NOMO-1 treated with dmso at 0.1 percent for 144 hours (cell line): Measurements from ENCODE around the gene FAR2.
"Not testable (repeated sequence)": the region's sequence is repeated elsewhere in the genome, so short reads cannot be mapped to it uniquely, and the experiment has no call there.

Experiments used
- DNase-seq: peaks from one replicate; lab custom pipeline; 2025; ENCODE audit not compliant: unreplicated experiment; lab: John Stamatoyannopoulos, UW

FAR2 gene

DNA sequence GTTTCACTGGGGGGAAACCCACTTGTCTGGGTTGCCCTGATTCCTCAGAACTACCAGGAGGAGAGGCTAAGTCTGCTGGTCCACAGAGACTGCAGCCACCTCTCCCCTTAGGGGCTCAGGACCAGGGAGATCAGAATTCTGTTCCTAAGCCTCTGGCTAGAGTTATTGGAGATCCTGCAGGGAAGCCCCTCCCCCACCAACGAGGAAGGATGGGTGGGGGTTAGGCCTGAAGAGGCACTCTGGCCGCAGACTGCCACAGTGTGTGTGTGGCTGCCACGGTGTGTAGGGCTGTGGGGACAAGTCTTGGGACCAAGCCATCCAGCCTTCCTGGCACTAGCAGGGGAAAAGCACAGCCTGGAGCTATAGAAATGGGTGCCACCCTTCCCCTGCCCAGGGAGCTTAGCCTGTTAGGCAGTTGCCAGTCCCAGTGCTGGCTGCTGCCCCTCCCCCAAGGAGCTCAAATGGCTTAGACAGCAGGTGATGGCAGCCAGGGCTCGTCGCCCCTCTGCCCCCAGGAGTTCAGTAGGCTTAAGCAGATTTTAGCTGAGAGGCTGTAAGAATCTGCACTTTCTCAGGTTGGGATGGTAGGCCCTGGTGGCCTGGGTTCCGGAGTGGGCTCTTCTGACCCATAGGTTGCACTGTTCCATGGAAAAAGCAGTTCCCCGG is 124.2 kb downstream of the FAR2 start:
- no peak for DNase-seq

DNA sequence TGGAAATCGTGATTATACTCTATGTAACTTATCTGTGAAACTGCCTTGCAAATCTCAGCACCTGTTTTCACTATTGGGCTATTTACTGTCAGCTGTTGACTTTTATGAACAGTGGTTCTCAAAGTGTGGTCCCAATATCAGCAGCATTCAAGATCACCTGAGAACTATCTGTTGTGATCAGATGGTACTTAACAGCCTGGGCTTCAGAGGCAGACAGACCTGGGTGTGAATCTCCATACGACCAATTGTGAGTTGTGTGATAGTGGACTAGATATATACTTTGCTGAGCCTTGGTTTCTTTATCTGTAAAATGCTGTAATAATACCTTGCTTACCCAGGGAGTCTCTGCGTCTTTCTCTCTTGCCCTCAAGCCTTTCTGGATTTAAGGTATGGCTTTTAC is 126.8 kb downstream of the FAR2 start:
- no peak for DNase-seq

DNA sequence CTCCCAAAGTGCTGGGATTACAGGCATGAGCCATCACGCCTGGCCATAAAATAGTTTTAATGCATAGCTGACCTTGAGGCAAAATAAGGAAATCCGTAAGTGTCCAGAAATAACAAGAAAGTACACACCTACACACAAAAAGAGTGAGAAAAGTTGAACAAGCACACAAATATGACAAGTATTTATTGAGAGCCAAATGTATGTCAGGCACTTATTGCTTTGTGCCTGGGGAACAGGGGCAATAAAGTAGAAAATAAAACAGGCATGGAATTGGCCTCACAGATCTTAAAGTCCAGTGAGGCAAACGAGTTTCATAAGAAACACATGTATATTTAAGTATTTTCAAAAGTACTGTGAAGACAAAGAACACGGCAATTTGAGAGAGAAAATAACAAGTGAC is 128.2 kb downstream of the FAR2 start:
- no peak for DNase-seq

DNA sequence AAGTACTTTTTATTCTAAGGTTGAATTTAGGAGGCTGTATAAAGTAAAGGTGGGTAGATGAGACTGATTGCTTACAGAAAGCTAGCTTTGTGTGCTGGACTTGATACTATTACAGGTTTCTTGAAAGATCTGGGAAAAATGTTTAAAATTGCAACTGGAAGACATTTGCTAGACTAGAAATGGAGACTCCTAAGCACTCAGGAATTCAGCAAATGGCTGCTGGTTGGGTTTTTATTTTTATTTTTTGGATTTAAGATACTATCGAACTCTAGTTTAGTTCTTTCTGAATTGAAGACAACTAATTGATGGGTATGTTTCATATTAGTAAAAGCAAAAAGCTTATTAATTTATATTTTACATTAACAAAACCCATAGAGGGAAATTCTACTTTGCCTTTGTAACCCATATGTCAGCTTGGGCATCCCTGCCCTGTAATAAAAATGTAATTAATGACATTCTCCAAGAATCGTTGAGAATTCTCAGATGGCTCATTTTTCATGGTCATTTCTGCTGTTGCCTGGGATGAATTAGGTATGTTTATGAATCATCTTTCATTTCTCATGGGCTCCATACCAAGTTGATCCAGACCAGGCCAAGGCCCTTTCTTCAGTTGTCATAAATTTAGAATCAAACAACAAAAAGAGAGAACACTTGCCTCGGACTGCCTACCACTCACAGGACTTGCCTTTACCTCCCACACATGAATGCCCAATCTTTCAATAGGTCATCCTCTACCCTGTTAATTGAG is 129.8 kb downstream of the FAR2 start:
- DNase-seq: no peak

DNA sequence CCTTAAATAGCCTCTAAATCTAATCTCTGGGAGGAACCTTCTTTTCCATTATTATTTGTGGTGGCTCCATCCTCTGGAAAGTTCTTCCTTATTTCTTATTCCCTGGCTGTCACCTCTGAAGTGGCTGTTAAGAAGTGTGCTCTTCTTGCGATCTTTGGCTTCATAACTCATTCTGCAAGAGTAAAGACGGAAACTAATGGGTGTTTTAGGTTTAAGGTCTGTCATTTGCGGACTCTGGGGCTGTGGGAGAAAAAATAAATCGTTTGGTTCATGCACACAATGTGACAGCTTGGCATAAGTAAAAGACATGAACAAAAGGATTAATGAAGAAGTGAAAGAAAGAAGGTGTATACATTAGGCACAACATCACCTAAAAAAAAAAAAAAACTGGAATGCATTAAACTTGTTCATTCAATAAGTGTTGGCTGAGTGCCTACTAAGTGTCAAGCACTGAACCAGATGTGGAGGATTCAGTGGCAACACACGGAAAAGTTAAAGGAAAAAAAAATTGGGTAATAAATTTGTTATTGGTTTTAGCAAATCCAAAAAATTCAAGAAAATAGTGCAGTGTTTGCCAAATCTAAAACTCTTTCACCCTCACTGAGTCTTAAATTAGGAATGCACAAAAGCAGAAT is 132.4 kb downstream of the FAR2 start:
- no peak for DNase-seq

DNA sequence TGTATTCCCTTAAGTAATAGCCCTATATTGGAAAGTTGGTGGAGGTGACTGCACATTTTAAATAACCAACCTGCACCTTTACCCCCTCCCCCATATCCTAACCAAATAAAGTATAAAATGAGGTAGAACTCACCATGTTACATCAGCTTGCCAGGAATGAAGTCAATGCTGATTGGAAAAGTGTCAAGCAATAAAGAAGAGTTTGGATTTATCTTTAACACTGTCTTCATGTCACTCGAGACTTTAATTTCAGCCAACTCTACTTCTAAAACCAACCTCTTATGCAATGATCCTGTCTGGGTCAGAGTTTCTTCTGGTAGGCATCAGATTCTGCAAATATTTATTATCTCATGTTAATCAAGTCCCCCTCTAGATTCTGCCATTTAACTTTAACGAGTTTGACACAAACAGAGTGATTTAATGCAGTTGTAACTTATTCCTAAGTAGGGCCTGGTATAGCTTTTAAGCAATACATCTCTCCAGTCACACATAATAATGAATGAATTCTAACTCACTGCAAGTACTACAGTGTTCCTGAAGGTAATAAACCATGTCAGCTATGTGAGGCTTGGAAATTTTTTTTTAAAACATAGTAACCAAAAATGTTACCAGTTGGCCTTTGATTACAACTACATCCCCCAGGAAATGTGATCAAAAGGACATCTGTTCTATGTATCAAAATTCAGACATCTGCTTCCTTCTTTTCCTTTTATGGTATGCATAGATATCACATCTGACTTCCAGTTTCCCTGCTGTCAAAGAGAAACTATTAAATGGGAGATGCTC is 133.1 kb downstream of the FAR2 start:
- no peak for DNase-seq

DNA sequence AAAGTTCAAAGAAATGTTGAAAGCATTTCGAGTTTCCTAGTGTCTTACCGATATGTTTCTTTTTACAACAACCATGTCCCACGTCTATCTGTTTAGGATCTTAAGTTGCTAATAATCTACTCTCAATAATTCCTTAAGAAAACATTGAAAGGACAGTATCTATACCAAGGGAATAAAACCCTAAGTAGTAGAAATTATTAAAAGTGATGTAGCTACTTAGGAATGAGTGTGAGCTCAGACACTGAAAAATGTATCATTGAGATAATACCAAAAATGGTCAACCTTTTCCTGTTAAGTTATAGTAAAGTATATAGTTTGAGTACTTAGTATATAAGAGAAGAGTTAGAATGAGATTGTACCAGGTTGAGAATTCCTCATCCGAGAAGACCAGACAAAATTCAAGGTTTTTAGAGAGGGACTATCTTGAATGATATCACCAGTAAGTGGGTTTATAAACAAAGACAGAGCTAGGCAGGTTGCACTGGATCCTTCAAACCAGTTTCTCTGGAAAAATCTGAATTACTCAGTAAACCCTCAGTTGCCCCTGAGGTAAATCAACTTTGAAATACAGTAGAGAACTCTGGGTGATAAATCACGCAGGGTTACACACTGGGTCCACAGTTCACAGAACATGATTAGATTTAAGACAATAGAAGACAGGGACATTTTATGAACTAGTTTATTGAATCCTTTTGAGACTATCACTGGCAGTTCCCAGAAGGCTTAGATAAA is 135.1 kb downstream of the FAR2 start:
- DNase-seq: no peak

DNA sequence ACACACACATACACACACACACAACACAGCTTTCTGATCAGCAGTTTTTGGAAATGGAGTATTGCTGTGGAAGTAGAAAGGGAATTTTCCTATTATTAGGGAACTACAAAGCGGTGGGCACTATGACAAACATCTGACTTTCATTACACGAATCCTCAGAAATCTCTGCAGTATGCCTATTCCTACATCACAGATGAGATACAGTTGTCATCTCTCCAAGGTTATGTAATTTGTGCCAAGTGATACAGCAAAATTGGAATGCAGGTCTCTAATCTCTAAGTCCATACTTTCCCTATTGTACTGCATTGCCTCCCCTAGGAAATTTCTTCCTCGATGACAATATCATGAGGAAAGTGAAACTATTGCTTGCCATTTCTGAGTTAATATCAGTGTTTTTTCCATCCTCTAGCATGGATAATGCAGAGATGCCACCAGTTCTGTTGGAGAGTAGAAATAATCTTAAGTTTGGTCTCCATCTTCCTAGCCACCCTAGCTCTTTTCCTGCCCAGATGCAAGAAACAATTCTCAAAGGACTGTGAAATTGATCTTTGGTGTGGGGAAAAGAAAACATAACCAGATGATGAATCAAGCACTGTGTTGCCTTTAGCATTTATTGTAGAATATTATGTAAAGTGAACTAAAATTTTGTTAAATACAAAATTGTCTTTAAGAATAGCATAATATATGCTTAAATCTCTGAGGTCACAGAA is 137.2 kb downstream of the FAR2 start:
- no peak for DNase-seq

DNA sequence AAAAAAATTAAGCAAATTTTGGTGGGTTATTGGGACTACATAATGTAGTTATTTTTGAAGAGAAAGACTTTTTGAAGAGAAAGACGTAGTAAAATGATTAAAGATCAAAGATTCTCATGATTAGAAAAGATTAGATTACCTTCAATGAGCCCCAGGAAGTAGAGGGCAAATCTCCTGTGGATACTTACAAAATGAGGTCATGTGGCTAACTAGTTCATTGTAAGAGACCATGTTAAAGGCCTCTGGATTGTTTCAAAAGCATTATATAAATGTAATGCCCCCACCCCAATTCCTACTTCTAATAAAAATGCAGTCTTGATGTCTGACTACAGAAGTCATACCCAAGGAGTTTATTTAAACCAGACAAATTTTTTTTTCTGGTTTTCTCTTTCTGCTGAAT is 138.5 kb downstream of the FAR2 start:
- DNase-seq: no peak

DNA sequence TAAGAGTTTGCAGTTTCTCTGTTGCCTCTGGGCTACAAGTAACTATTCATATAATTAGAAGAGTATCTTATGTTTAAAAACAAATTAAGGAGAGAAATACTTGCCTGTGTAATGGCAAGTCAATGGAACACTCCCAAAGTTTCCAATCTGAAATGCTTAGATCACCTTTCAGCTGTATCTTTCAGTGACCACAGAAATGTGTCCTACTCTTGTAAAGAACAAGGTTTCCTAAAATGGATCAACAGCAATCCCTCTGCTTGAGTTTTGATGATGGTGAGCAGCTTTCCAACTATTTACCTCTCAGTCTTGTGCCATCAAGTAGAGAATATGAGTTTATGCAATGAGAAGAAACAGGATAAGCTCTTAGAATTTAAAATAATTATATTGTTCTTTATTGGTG is 139.0 kb downstream of the FAR2 start:
- no peak for DNase-seq

DNA sequence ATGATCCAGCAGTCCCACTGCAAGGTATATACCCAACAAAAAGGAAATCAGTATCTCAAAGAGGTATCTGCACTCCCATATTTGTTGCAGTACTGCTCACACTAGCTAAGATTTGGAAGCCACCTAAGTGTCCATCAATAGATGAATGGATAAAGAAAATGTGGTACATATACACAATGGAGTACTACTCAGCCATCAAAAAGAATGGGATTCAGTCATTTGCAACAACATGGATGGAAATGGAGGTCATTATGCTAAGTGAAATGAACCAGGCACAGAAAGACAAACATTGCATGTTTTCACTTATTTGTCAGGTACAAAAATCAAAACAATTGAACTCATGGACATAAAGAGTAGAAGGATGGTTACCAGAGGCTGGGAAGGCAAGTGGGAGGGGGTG is 141.4 kb downstream of the FAR2 start:
- not testable (repeated sequence) for DNase-seq

DNA sequence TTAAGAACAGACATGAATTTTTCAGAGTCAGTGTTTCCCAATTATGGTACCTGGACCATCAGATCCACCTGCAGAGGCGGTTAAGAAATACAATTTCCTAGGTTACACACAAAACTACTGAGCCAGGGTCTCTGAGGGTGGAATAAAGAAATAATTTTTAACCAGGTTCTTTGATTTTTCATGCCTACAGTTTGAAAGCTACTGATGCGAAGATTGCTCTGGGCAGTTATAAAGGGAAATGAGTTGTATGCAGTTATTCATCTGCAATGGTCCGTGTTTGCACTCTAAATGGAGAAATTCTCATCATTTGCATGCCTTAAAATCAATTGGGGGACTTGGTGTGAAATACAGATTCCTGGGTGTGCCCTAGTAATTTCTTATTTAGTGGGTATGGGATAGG is 142.1 kb downstream of the FAR2 start:
- DNase-seq: no peak

DNA sequence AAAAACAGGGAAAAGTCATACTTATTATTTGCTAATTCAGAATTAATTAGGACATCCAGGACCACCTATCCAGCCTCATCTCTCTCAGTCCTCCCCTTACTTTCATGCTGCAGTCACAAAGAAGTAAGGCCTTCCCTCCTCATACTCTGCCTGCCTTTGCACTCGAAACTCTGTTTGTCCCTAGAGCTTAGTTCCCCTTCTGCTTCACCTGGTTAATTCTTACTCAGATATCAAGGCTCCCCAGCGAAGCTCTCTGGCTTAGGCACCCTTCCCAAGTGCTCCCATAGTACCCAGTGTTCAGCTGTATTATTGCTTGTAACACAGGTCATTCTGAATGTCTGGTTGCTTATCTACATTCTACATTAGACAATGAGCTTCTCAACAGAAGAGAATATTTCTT is 150.6 kb downstream of the FAR2 start:
- DNase-seq: no peak

DNA sequence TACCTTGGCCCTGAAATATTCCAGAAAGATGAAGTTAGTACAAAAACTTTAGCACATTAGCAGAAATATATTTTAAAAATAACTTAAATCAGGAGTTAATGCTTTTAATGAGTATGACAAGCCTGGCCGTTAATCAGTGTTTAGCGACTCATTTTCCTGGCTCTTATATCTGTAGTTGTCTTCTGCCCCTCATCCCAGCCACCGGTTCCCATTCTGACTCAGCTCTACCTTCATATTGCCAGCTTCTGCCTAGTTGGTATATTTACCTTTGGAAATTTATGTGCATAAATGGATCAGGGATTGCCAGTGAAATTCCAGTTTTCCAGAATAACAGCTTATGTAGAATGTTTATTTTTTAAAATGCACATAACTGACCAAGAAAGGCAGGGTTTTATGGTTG is 152.0 kb downstream of the FAR2 start:
- DNase-seq: no peak

DNA sequence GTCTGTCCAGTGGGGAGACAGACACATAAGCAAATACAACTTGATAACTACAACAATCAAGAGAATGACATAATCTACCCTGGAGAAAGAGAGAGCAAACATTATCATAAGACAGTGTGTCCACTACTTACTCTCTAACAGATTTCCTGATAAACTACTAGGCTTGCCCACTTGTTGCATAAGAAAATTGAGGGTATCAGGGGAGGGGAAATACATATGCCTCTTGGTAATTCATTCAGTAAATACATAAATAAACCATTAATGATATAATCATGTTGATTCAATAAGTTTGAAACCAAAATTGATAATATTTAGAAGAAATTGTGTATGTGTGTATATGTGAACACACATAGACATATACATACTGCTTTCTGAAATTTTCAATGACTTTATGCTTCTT is 155.3 kb downstream of the FAR2 start:
- DNase-seq: no peak

DNA sequence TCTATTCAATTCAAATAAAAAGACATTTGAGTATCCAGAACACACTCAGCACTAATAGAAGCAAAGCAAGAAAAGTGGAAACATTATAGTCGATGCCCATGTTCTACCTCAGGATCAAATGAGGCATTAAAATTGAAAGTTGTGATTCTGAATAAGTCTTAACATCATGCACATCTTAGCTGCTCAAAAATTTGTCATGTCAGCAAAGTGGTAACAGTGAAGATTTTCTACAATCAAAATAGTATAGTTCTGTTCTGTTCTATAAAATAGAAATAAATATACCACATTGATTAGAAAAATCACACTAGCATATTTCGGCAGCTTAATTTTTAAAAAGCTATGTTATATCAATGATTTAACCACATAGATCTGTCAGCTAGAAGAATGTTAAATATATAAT is 157.2 kb downstream of the FAR2 start:
- DNase-seq: no peak

DNA sequence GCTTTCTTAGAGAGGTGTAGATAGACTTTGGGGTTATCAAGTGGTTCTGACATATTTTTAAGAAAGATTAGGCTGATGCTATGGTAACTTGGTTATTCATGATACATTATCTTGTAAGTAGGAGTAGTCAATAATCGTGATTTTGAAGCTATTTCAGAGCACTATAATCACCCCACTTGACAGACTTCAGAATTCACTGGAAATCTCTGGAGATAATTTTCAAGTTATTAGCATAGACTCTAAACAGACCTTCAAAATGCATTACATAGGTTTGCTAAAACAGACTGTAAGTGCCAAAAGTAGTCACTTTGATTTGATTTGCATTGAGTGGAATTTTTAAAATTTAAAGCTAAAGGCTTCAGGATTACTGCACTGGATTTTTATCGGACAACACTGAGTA is 157.6 kb downstream of the FAR2 start:
- no peak for DNase-seq

DNA sequence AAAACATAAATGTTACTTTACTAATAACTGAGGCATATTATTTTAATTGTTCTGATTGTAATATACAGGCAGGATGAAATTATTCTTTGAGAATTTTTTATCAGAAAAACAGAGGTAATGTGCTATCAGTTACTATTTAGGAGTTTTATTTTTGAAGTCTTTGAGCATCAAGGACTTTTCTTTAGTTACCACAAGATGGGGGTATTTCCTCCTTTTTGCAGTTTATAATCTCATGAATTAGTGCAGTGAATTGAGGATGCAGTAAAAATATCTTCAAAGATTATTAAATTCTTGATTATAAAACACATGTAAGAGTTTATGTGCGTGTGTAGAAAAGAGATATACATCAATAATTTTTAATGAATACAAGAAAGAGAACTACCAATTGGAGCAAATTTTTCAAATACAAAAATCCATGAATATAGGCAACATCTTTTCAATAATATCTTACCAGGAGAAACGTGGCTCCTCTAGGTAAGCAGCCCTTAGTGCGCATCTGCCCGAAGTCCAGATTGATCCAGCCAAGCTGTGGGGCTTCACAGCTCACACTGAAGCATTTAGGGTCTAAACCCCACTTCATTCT is 160.3 kb downstream of the FAR2 start:
- DNase-seq: no peak

DNA sequence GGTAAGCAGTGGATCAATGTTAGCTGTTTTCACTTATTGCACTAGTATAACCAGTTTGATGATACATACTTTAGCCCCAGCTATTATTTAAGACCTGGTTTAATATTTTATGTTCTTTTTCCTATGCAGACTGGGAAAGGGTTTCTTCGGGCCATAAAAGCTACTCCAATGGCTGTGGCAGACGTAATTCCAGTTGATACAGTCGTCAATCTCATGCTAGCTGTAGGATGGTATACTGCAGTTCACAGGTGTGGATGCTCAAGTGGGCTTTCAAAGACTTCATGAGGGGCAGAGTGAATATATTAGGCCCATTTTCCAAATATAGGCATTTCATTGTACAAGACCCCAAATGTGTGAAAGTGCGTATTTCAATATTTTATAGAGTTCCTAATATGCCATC is 161.8 kb downstream of the FAR2 start:
- no peak for DNase-seq

DNA sequence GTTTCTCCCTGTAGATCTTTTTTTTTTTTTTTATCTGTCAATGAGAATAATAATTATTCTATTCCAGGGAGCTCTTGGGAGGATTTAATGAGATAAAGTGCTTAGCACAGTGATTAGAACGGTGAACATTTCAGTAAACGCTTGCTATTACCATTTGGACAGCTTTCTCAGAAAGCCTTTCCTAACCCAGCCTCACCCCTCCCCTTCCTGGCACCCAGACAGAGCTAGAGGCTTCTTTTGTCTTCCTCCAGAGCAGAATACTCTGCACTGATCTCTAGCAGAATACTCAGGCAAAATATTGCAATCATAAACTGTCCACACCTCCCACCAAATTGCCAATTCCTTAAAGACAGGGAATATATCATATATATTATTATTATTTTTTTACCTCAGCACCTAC is 165.3 kb downstream of the FAR2 start:
- DNase-seq: no peak
